ENCODE data around the gene SNURF.
"Not testable (repeated sequence)": the region's sequence is repeated elsewhere in the genome, so short reads cannot be mapped to it uniquely, and the experiment has no call there.

The SNURF gene

GRCh38 chr15:24954783-24955530 is at the start of gene SNURF, which contains the start of gene SNRPN:
TSS of gene SNURF (plus strand) at chr15:24954987. CDS start at chr15:24955049, 62 bp downstream.
TSS of gene SNRPN (plus strand) at chr15:24954987. CDS start at chr15:24974454, 19,467 bp downstream.
- in situ Hi-C loops (cut with HindIII; ENCODE audit: low sequenced_read_pairs), result no loop called here

GRCh38 chr15:24916305-24917009 is 38.3 kb upstream of the SNURF start:
- in situ Hi-C loops (cut with HindIII; ENCODE audit: low sequenced_read_pairs), result no loop called here

GRCh38 chr15:24917431-24917830 is 37.4 kb upstream of the SNURF start:
- in situ Hi-C loops (cut with HindIII; ENCODE audit: low sequenced_read_pairs), result no loop called here

GRCh38 chr15:24919446-24919845 is 35.3 kb upstream of the SNURF start:
- in situ Hi-C loops (cut with HindIII; ENCODE audit: low sequenced_read_pairs), result no loop called here

GRCh38 chr15:24922781-24923180 is 32.0 kb upstream of the SNURF start:
- in situ Hi-C loops (cut with HindIII; ENCODE audit: low sequenced_read_pairs), result not testable (repeated sequence)

- in situ Hi-C loops (cut with HindIII; ENCODE audit: low sequenced_read_pairs), result no loop called here
Observed at GRCh38 chr15:24924153-24924552, 30.6 kb upstream of the SNURF start.

GRCh38 chr15:24924621-24925020 is 30.2 kb upstream of the SNURF start:
- in situ Hi-C loops (cut with HindIII; ENCODE audit: low sequenced_read_pairs), result no loop called here

- in situ Hi-C loops (cut with HindIII; ENCODE audit: low sequenced_read_pairs), result not testable (repeated sequence)
Observed at GRCh38 chr15:24931874-24932732, 22.7 kb upstream of the SNURF start.

- in situ Hi-C loops (cut with HindIII; ENCODE audit: low sequenced_read_pairs), result no loop called here
Observed at GRCh38 chr15:24933716-24934115, 21.1 kb upstream of the SNURF start.

GRCh38 chr15:24938224-24938623 is 16.6 kb upstream of the SNURF start:
- in situ Hi-C loops (cut with HindIII; ENCODE audit: low sequenced_read_pairs), result not testable (repeated sequence)

GRCh38 chr15:24940236-24940635 is 14.6 kb upstream of the SNURF start:
- in situ Hi-C loops (cut with HindIII; ENCODE audit: low sequenced_read_pairs), result no loop called here

- in situ Hi-C loops (cut with HindIII; ENCODE audit: low sequenced_read_pairs), result no loop called here
Observed at GRCh38 chr15:24943361-24943760, 11.4 kb upstream of the SNURF start.

GRCh38 chr15:24944954-24945353 is 9.8 kb upstream of the SNURF start:
- in situ Hi-C loops (cut with HindIII; ENCODE audit: low sequenced_read_pairs), result no loop called here

- in situ Hi-C loops (cut with HindIII; ENCODE audit: low sequenced_read_pairs), result no loop called here
Observed at GRCh38 chr15:24945711-24946110, 9.1 kb upstream of the SNURF start.

- in situ Hi-C loops (cut with HindIII; ENCODE audit: low sequenced_read_pairs), result no loop called here
Observed at GRCh38 chr15:24948495-24948894, 6.3 kb upstream of the SNURF start.

GRCh38 chr15:24955531-24955921 is 739 bp downstream of the SNURF start:
- in situ Hi-C loops (cut with HindIII; ENCODE audit: low sequenced_read_pairs), result no loop called here

- in situ Hi-C loops (cut with HindIII; ENCODE audit: low sequenced_read_pairs), result no loop called here
Observed at GRCh38 chr15:24956111-24956838, 1.5 kb downstream of the SNURF start.

GRCh38 chr15:24957691-24958090 is 2.9 kb downstream of the SNURF start:
- in situ Hi-C loops (cut with HindIII; ENCODE audit: low sequenced_read_pairs), result no loop called here

GRCh38 chr15:24961967-24962366 is 7.2 kb downstream of the SNURF start:
- in situ Hi-C loops (cut with HindIII; ENCODE audit: low sequenced_read_pairs), result no loop called here

GRCh38 chr15:24962880-24963279 is 8.1 kb downstream of the SNURF start:
- in situ Hi-C loops (cut with HindIII; ENCODE audit: low sequenced_read_pairs), result no loop called here
